Measurements from ENCODE around the gene BCAP29. TPM values are rescaled to one million over a fixed set of nuclear protein-coding genes. Genes with fewer than 3 reads are reported as not detected.

BCAP29 gene
- total and polyA plus RNA-seq, 2 donors = 22.2 to 25.4 TPM

DNA sequence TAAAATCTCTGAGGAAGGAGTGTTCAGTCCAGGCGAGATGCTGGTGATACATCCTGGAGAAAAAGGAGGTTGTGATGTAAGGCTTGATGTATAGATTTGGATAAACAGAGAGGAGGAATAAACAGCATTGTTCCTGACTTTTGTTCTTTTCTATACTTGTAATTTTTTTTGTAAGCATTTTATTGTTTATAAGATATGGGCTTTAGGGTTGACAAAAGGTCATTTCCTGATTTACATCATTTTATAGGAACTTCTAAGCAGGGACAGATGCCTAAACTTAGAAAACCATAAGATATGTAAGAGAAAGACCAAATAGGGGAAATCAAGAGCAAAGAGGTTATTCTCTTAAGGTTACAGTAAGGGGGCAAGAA, 63.9 kb downstream of the BCAP29 start:
- DNase-seq (ENCODE audit: low read depth in 6 of 9, low spot score in 9 of 9) = no peak
- Histone ChIP-seq H3K27me3 (ENCODE audit: control insufficient read depth in 2 of 2, insufficient read depth in 1 of 2, low read length in 1 of 2) (no peaks in the 10 kb centered on the region), H3K36me3 (ENCODE audit: control insufficient read depth in 2 of 2, insufficient read depth in 2 of 2, low read length in 1 of 2) (no peaks in the 10 kb centered on the region), H3K9me3 (ENCODE audit: control insufficient read depth in 2 of 2, insufficient read depth in 1 of 2, low read length in 1 of 2) (no peaks in the 10 kb centered on the region), H3K27ac (ENCODE audit: low read depth in 1 of 2, low read length in 1 of 2) (no peak overlapping the region), H3K4me3 (ENCODE audit: low read length in 2 of 2) (no peak overlapping the region), H3K4me1 (ENCODE audit: control insufficient read depth in 2 of 2, insufficient read depth in 2 of 2, low read length in 2 of 2) (no peaks in the 10 kb centered on the region)
- 98% methylated on average over 1 of the region's 1 CpG for WGBS

DNA sequence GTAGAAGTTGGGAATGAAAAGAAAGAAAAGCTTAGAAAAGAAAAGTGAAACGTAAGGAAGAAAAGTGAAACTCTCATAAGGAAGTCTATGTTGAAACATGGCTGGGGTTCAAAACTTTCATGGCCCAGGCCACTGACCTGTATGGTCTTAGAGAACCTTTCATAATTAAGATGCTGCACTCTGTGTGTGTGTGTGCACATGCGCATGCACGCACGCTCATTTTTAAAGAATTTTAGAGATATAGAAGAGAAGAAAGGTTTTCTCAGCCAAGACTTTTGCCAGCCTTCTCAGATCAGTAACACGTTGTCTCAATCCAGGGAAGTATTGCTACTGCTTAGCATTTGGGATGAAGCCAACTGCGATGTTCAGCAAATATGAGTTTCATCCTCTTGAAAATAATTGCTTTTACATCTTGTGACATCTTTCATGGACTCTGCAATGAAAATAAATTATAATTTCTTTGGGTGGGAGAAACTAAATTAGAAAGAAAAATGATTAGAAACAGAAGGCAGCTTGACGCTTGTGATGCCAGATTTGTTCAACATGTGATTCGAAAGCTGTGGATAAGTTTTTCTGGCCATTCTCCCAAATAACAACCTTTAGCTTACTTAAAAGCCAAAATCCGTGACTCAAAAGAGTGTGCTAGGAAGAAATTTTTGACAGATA, 64.4 kb downstream of the BCAP29 start:
- H3K36me3 ChIP-seq (ENCODE audit: control insufficient read depth in 2 of 2, insufficient read depth in 2 of 2, low read length in 1 of 2) = no peaks in the 10 kb centered on the region
- peak overlapping the region in 1 of 2 donors; percentile 5 for H3K27ac ChIP-seq (ENCODE audit: low read depth in 1 of 2, low read length in 1 of 2)
- DNase-seq (ENCODE audit: low read depth in 6 of 9, low spot score in 9 of 9) = no peak
- H3K4me1 ChIP-seq (ENCODE audit: control insufficient read depth in 2 of 2, insufficient read depth in 2 of 2, low read length in 2 of 2) = no peaks in the 10 kb centered on the region
- no peaks in the 10 kb centered on the region for H3K9me3 ChIP-seq (ENCODE audit: control insufficient read depth in 2 of 2, insufficient read depth in 1 of 2, low read length in 1 of 2)
- no peaks in the 10 kb centered on the region for H3K27me3 ChIP-seq (ENCODE audit: control insufficient read depth in 2 of 2, insufficient read depth in 1 of 2, low read length in 1 of 2)
- no peak overlapping the region for H3K4me3 ChIP-seq (ENCODE audit: low read length in 2 of 2)
- WGBS = 95% methylated on average over 9 of the region's 9 CpGs

- Histone ChIP-seq H3K4me3 (ENCODE audit: low read length in 2 of 2) (no peak overlapping the region), H3K27ac (ENCODE audit: low read depth in 1 of 2, low read length in 1 of 2) (no peak overlapping the region), H3K4me1 (ENCODE audit: control insufficient read depth in 2 of 2, insufficient read depth in 2 of 2, low read length in 2 of 2) (no peaks in the 10 kb centered on the region), H3K27me3 (ENCODE audit: control insufficient read depth in 2 of 2, insufficient read depth in 1 of 2, low read length in 1 of 2) (no peaks in the 10 kb centered on the region), H3K36me3 (ENCODE audit: control insufficient read depth in 2 of 2, insufficient read depth in 2 of 2, low read length in 1 of 2) (no peaks in the 10 kb centered on the region), H3K9me3 (ENCODE audit: control insufficient read depth in 2 of 2, insufficient read depth in 1 of 2, low read length in 1 of 2) (peaks cover 0 to 8% of the 10 kb centered on the region in 2 donors)
- WGBS = 97% methylated on average over 5 of the region's 5 CpGs
- no peak for DNase-seq (ENCODE audit: low read depth in 6 of 9, low spot score in 9 of 9)
Observed at GRCh38 chr7:107652642-107653041, 72.6 kb downstream of the BCAP29 start.

- Histone ChIP-seq H3K9me3 (ENCODE audit: control insufficient read depth in 2 of 2, insufficient read depth in 1 of 2, low read length in 1 of 2) (peaks cover 0 to 5% of the 10 kb centered on the region in 2 donors), H3K4me1 (ENCODE audit: control insufficient read depth in 2 of 2, insufficient read depth in 2 of 2, low read length in 2 of 2) (peaks cover 0 to 19% of the 10 kb centered on the region in 2 donors), H3K27me3 (ENCODE audit: control insufficient read depth in 2 of 2, insufficient read depth in 1 of 2, low read length in 1 of 2) (peaks cover 24 to 57% of the 10 kb centered on the region in 2 donors), H3K27ac (ENCODE audit: low read depth in 1 of 2, low read length in 1 of 2) (no peak overlapping the region), H3K36me3 (ENCODE audit: control insufficient read depth in 2 of 2, insufficient read depth in 2 of 2, low read length in 1 of 2) (no peaks in the 10 kb centered on the region), H3K4me3 (ENCODE audit: low read length in 2 of 2) (no peak overlapping the region)
- DNase-seq (ENCODE audit: low read depth in 6 of 9, low spot score in 9 of 9) = no peak
Observed at GRCh38 chr7:107658467-107658866, 78.4 kb downstream of the BCAP29 start.

DNA sequence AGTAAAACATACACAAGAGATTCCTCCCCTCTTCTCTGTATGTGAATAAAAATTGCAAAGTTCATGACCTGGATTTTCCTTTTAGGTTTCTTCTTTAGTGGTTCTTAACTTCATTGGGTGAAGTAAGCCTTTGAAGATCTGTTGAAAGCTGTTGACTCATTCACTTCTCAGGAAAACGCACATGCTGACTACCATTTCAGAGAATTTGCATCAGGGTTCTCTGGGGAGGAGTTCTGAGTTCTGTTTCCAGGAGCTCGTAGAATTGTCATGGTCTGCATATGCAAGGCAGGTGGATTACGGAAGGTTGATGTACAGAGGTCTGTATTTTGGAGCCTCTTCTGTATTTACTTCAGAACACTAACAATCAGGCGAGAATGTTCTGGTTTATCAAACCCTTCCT, 79.6 kb downstream of the BCAP29 start:
- H3K4me3 ChIP-seq (ENCODE audit: low read length in 2 of 2) = no peak overlapping the region
- H3K9me3 ChIP-seq (ENCODE audit: control insufficient read depth in 2 of 2, insufficient read depth in 1 of 2, low read length in 1 of 2) = peaks cover 0 to 5% of the 10 kb centered on the region in 2 donors
- H3K4me1 ChIP-seq (ENCODE audit: control insufficient read depth in 2 of 2, insufficient read depth in 2 of 2, low read length in 2 of 2) = peaks cover 0 to 19% of the 10 kb centered on the region in 2 donors
- no peaks in the 10 kb centered on the region for H3K36me3 ChIP-seq (ENCODE audit: control insufficient read depth in 2 of 2, insufficient read depth in 2 of 2, low read length in 1 of 2)
- H3K27me3 ChIP-seq (ENCODE audit: control insufficient read depth in 2 of 2, insufficient read depth in 1 of 2, low read length in 1 of 2) = peaks cover 24 to 67% of the 10 kb centered on the region in 2 donors
- DNase-seq (ENCODE audit: low read depth in 6 of 9, low spot score in 9 of 9) = peak in 1 of 9 donors; percentile 13
- WGBS = 80% methylated on average over 4 of the region's 4 CpGs
- H3K27ac ChIP-seq (ENCODE audit: low read depth in 1 of 2, low read length in 1 of 2) = no peak overlapping the region

GRCh38 chr7:107660381-107661080, 80.5 kb downstream of the BCAP29 start, which contains the start of gene SLC26A4:
SLC26A4 (plus strand) TSS chr7:107660828; CDS start chr7:107661642, 814 bp downstream.
- DNase-seq (ENCODE audit: low read depth in 6 of 9, low spot score in 9 of 9) = no peak
- 6% methylated on average over 37 of the region's 37 CpGs for WGBS
- no peaks in the 10 kb centered on the region for H3K36me3 ChIP-seq (ENCODE audit: control insufficient read depth in 2 of 2, insufficient read depth in 2 of 2, low read length in 1 of 2)
- peaks cover 0 to 5% of the 10 kb centered on the region in 2 donors for H3K9me3 ChIP-seq (ENCODE audit: control insufficient read depth in 2 of 2, insufficient read depth in 1 of 2, low read length in 1 of 2)
- no peak within 1 kb of the TSS for H3K27ac ChIP-seq (ENCODE audit: low read depth in 1 of 2, low read length in 1 of 2)
- H3K27me3 ChIP-seq (ENCODE audit: control insufficient read depth in 2 of 2, insufficient read depth in 1 of 2, low read length in 1 of 2) = peaks cover 24 to 71% of the 10 kb centered on the region in 2 donors
- peaks cover 0 to 19% of the 10 kb centered on the region in 2 donors for H3K4me1 ChIP-seq (ENCODE audit: control insufficient read depth in 2 of 2, insufficient read depth in 2 of 2, low read length in 2 of 2)
- peak within 1 kb of the TSS; percentile 10 to 26 for H3K4me3 ChIP-seq (ENCODE audit: low read length in 2 of 2)

DNA sequence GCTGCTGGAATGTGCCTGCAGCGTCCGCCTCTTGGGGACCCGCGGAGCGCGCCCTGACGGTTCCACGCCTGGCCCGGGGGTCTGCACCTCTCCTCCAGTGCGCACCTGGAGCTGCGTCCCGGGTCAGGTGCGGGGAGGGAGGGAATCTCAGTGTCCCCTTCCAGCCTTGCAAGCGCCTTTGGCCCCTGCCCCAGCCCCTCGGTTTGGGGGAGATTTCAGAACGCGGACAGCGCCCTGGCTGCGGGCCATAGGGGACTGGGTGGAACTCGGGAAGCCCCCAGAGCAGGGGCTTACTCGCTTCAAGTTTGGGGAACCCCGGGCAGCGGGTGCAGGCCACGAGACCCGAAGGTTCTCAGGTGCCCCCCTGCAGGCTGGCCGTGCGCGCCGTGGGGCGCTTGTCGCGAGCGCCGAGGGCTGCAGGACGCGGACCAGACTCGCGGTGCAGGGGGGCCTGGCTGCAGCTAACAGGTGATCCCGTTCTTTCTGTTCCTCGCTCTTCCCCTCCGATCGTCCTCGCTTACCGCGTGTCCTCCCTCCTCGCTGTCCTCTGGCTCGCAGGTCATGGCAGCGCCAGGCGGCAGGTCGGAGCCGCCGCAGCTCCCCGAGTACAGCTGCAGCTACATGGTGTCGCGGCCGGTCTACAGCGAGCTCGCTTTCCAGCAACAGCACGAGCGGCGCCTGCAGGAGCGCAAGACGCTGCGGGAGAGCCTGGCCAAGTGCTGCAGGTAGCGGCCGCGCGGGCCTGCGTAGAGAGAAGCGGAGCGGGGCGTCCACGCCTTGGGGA, 81.2 kb downstream of the BCAP29 start:
- Histone ChIP-seq H3K4me1 (ENCODE audit: control insufficient read depth in 2 of 2, insufficient read depth in 2 of 2, low read length in 2 of 2) (peaks cover 0 to 19% of the 10 kb centered on the region in 2 donors), H3K36me3 (ENCODE audit: control insufficient read depth in 2 of 2, insufficient read depth in 2 of 2, low read length in 1 of 2) (no peaks in the 10 kb centered on the region), H3K27ac (ENCODE audit: low read depth in 1 of 2, low read length in 1 of 2) (no peak overlapping the region), H3K4me3 (ENCODE audit: low read length in 2 of 2) (peak overlapping the region; percentile 10 to 26), H3K9me3 (ENCODE audit: control insufficient read depth in 2 of 2, insufficient read depth in 1 of 2, low read length in 1 of 2) (peaks cover 0 to 5% of the 10 kb centered on the region in 2 donors), H3K27me3 (ENCODE audit: control insufficient read depth in 2 of 2, insufficient read depth in 1 of 2, low read length in 1 of 2) (peaks cover 24 to 71% of the 10 kb centered on the region in 2 donors)
- peak in 2 of 9 donors; percentile 19 to 39 for DNase-seq (ENCODE audit: low read depth in 6 of 9, low spot score in 9 of 9)
- under 1% methylated on average over 73 of the region's 73 CpGs for WGBS

DNA sequence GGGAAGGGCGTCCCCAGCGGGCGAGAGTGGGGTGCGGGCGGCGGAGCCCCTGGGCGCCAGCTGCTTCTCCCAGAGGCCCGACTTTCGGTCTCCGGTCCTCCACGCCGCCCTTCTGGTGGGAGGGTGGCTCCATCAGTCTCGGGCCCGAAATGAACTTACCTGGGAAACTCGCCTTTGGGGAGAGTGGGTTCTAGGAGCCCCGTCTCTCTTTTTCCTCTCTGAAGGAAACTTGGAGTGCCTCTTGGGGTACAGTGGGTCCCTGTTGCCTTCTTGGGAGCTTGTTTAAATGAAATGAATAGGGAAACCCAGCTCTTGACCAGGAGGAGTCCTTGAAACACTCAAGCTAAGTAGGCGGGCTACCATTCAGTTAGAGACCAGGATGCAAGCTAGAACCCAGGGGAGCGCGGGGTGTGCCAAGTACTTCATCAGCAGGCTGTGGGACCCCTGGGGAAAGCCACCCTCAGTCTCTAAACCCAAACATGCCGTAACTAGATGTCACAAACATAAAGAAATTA, 81.9 kb downstream of the BCAP29 start:
- Histone ChIP-seq H3K27me3 (ENCODE audit: control insufficient read depth in 2 of 2, insufficient read depth in 1 of 2, low read length in 1 of 2) (peaks cover 24 to 71% of the 10 kb centered on the region in 2 donors), H3K4me3 (ENCODE audit: low read length in 2 of 2) (peak overlapping the region in 1 of 2 donors; percentile 26), H3K4me1 (ENCODE audit: control insufficient read depth in 2 of 2, insufficient read depth in 2 of 2, low read length in 2 of 2) (peaks cover 0 to 19% of the 10 kb centered on the region in 2 donors), H3K27ac (ENCODE audit: low read depth in 1 of 2, low read length in 1 of 2) (no peak overlapping the region), H3K36me3 (ENCODE audit: control insufficient read depth in 2 of 2, insufficient read depth in 2 of 2, low read length in 1 of 2) (no peaks in the 10 kb centered on the region), H3K9me3 (ENCODE audit: control insufficient read depth in 2 of 2, insufficient read depth in 1 of 2, low read length in 1 of 2) (peaks cover 0 to 5% of the 10 kb centered on the region in 2 donors)
- no peak for DNase-seq (ENCODE audit: low read depth in 6 of 9, low spot score in 9 of 9)
- WGBS = 17% methylated on average over 20 of the region's 20 CpGs

Data from thymus (tissue), 11 donors.